Endothelial cell of coronary artery (primary cell): ENCODE results near the gene POPDC2. TPM values are rescaled to one million over a fixed set of nuclear protein-coding genes. Genes with fewer than 3 reads are reported as not detected.

ENCODE experiments used
- total RNA-seq: library from RNA; depleted of rRNA; stranded (reverse); fragments of >200 nt; gene quantifications from 2 replicates; pipeline ENCODE4 v1.2.3, GENCODE V29; 2014

POPDC2 gene, protein sequence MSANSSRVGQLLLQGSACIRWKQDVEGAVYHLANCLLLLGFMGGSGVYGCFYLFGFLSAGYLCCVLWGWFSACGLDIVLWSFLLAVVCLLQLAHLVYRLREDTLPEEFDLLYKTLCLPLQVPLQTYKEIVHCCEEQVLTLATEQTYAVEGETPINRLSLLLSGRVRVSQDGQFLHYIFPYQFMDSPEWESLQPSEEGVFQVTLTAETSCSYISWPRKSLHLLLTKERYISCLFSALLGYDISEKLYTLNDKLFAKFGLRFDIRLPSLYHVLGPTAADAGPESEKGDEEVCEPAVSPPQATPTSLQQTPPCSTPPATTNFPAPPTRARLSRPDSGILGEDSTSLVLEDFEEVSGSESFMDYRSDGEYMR
- total RNA-seq, result 0.09 TPM in 2 replicates

DNA sequence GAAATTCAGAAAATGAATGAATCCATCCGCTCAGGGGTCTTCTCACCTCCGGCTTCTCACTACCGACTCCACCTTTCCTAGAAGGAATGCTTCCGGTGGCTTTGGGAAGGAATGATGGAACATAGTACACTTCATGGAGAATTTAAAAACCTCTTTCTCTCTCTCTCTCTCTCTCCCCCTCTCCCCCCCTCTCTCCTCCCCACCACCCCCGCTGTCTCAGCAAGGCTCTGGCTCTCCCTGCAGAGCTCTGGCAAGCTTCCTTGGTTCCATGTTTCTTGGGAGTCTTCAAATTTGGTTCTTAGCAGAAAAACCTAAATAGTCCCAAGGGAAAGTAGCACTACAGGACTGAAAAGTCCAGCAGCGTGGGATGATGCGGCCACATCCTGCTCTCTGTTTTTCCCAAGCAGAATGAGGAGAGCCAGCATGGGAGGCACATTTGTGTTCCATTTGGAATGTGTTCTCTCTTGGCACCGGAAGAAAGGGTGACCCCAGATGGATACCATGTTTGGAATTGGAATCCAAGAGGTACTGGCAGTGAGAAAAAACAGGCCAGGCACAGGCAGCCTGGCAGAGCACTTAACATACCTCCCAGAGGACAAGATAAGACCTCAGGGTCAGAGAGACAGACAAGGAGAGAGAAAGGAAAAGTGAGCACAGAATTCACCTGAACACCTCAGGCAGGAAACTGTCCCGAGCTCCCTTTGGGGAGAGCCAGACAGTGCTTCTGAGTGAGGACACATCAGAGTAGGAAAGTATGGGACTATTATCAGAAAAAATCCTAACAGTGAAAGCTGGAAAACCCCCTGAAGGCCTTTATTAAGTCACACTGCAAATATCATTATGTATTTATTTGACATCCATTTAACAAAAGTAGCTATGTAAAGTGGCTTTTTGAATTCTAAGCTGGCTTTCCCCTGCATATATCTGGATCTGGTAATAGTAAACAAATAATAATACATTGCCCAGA is at the start of gene POPDC2:
POPDC2 (minus strand) TSS at position 116 of the 967 bp plus-strand sequence. CDS start 166 bp downstream, outside the sequence.

DNA sequence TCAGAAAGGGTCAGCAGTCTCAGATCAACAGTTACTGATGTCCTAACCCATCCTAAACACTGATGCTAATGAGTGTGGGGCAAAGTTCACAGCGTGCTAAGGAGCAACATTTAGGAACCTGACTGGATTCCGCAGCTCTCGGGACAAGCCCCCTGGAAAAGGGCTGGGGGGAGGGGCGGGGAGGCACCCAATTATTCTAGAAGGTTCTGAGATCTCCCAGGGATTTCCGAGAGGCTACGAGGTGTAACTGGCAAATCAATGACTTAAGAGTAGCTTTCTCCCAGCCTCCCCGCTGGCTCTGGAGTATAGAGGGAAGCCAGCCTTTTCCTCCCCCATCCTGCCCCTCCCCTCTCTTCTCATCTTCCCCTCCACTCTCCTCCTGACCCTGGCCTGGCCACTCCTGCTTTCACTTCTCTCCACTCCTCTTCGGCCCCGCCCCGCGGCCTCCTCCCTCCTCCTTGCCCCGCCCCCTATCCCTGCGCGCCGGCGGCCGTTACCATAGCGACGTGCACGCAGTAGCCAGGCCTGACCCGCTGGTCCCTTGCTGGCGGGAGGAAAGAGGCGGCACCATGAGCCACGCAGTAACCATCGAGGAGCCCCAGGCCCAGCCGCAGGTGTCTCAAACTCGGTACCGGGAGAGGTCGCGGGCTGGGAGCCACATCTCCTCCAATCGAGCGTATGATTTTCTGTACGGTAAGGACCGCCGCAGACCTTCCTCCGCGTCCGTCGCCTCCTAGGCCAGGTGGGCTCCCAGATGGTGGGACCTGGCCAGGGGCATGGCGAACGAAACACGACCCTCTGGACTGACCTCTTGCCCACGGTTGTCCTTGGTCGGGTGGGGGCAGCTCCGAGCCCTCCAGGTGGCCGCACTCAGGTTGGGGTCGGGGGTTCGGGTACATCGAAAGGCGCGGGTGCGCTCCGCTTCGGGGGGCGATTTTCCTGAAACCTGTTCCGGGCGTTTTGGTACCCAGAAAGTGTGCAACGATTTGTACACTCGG is 42.4 kb upstream of the POPDC2 start, which contains the start of gene CFAP91:
CFAP91 (plus strand) TSS at position 493 of the 998 bp plus-strand sequence; CDS start at position 570, 77 bp downstream.

GRCh38 chr3:119676771-119677640 is 16.6 kb upstream of the POPDC2 start, which contains the start of gene COX17:
COX17 (minus strand) TSS chr3:119677406; CDS start chr3:119677310, 96 bp downstream.

DNA sequence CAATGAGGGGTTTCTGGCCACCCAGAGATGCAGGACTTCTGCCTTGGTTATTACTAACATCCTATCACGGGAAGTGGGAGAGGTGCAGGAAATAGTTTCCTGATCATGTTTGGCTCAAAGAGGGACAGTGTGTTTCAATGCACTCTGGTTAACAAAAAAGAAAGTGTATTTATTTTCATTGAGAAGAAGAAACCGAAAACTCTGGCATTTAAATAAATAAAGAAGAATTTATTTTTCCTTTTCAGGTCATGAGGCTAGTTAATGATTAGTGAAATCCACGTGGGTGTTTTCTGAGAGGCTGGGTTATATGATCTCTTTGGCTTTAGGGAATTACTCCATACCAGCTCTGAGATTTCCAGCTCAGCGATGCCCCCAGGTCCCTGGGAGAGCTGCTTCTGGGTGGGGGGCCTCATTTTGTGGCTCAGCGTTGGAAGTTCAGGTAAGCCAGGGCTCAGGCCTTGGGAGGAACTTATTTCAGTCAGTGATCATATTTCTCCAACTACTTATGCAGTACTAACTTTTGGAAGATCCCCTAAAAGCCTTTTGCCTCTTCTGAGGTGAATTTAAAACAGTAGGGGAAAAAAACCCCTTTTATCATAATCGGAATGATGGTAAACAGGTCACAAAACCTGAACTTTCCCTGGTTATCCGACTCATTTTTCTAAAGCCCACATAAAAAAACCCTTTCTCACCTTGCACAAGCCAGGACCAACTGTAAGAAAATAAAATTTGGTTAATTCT is 62.7 kb downstream of the POPDC2 start, which contains the start of gene PLA1A:
PLA1A (plus strand) TSS at position 338 of the 741 bp plus-strand sequence; CDS start at position 367, 29 bp downstream.

Other genes starting within 250 kb of the POPDC2 start
- gene TMEM39A, start 197.0 kb downstream of the POPDC2 start, total RNA-seq, result 25.9 and 35.6 TPM in 2 replicates
- gene POGLUT1, start 191.6 kb downstream of the POPDC2 start, total RNA-seq, result 14.7 and 22.5 TPM in 2 replicates
- 33.0 and 36.1 TPM in 2 replicates for gene TIMMDC1, start 162.0 kb downstream of the POPDC2 start, total RNA-seq
- not detected in 2 replicates for gene CD80, start 101.0 kb downstream of the POPDC2 start, total RNA-seq
- gene ADPRH, start 81.1 kb downstream of the POPDC2 start, total RNA-seq, result 2.5 and 4.1 TPM in 2 replicates
- gene PLA1A, start 62.7 kb downstream of the POPDC2 start, total RNA-seq, result 0.18 and 0.28 TPM in 2 replicates
- 23.7 and 28.8 TPM in 2 replicates for gene COX17, start 16.8 kb upstream of the POPDC2 start, total RNA-seq
- 0.19 and 0.45 TPM in 2 replicates for gene CFAP91, start 42.4 kb upstream of the POPDC2 start, total RNA-seq
- under 0.01 and 0.09 TPM in 2 replicates for gene NR1I2, start 121.5 kb upstream of the POPDC2 start, total RNA-seq